GM12878 (cell line): ENCODE results near the gene MEAK7.

Source experiments
- BCL3 ChIP-seq: IDR thresholded peaks from 2 replicates; pipeline ENCODE4 v1.6.1; 2011; ENCODE audit warnings: borderline replicate concordance, low read depth, mild to moderate bottlenecking, moderate library complexity, low read length; ENCODE audit not compliant: insufficient read depth, poor library complexity, severe bottlenecking
- CEBPB ChIP-seq, 2 experiments: fragments of 150-350 bp in 1 of 2; IDR thresholded peaks; 2 replicates each; pipeline ENCODE4 v1.6.1; 2012 to 2014; ENCODE audit warnings: low read depth in 2 of 2, low read length in 2 of 2, borderline replicate concordance in 1 of 2, inconsistent platforms in 1 of 2
- CEBPZ ChIP-seq: fragments of 150-350 bp; IDR thresholded peaks from 2 replicates; pipeline ENCODE4 v1.6.1; 2016; ENCODE audit warnings: low read depth, low read length
- ELK1 ChIP-seq: IDR thresholded peaks from 2 replicates; pipeline ENCODE4 v1.6.1; 2012; ENCODE audit warnings: low read depth, low read length, improper control_type of control experiment
- EZH2 ChIP-seq: IDR thresholded peaks from 2 replicates; pipeline ENCODE4 v1.6.1; 2012; ENCODE audit warnings: low read depth, mild to moderate bottlenecking, control low read depth, inconsistent platforms, low read length, borderline replicate concordance; ENCODE audit not compliant: control insufficient read depth
- HDAC6 ChIP-seq: fragments of 200-600 bp; sonication (generic); IDR thresholded peaks from one replicate; pipeline ENCODE4 v1.8.0; 2017; ENCODE audit warnings: antibody characterized with exemption; ENCODE audit not compliant: unreplicated experiment
- NFYB ChIP-seq: IDR thresholded peaks from 2 replicates; pipeline ENCODE4 v1.6.1; 2011; ENCODE audit warnings: low read depth, mild to moderate bottlenecking, low read length, improper control_type of control experiment, moderate library complexity; ENCODE audit not compliant: insufficient read depth
- PAX5 ChIP-seq: IDR thresholded peaks from 2 replicates; pipeline ENCODE4 v1.6.1; 2011; ENCODE audit warnings: low read depth, low read length, borderline replicate concordance
- POLR2A ChIP-seq: IDR thresholded peaks from 2 replicates; pipeline ENCODE4 v1.6.1; 2011; ENCODE audit warnings: low read depth, mild to moderate bottlenecking, low read length
- SIN3A ChIP-seq: IDR thresholded peaks from 2 replicates; pipeline ENCODE4 v1.6.1; 2012; ENCODE audit warnings: low read depth, low read length, improper control_type of control experiment
- SP1 ChIP-seq: IDR thresholded peaks from one replicate; pipeline ENCODE4 v1.6.1; 2011; ENCODE audit warnings: low read depth, low read length
- TF ChIP-seq, protein P1 (sequence below): fragments of 450-650 bp; IDR thresholded peaks from 2 replicates; pipeline ENCODE4 v1.6.1; 2017; ENCODE audit warnings: mild to moderate bottlenecking

DNA sequence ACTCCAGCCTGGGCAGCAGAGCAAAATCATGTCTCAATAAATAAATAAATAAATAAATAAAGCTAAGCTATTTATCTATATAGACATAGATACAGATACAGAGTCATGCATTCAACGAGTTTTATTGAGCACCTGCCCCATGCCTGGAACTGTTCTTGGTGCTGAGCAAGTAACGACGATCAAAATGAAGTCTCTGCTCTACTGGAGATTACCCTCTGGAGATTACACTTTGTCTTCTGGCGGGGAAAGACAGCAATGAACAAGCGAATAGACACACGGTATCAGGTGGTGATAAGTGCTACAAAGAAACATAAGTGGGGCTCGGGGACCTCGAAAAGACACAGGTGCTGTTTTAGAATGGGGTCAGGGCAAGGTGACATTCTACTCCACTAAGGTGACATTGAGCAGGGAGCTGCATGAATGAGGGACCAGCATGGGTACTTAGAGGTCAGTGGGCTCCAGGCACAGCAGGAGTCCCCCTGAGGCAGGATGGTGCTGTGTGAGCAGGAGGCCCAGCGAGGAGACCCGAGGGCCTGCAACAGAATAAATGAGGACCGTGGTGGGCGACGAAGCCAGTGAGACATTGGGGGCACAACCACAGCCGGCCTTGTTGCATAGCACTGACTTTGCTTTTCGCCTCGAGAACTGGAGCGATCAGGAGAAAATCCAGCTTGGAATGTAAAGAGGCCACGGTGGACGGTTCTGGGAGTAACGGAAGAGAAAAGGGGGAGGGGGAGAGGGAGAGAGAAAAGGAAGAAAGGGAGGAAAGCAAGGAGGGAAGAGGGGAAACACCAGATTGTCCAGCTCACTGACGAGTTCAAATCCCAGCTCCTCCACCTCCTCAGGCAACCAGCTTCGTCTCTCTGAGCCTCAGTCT, 42.4 kb upstream of the MEAK7 start:
- no peak for TF ChIP-seq POLR2A
- TF ChIP-seq ELK1, result no peak
- no peak for TF ChIP-seq SP1
- TF ChIP-seq EZH2, result no peak
- TF ChIP-seq, protein P1, sequence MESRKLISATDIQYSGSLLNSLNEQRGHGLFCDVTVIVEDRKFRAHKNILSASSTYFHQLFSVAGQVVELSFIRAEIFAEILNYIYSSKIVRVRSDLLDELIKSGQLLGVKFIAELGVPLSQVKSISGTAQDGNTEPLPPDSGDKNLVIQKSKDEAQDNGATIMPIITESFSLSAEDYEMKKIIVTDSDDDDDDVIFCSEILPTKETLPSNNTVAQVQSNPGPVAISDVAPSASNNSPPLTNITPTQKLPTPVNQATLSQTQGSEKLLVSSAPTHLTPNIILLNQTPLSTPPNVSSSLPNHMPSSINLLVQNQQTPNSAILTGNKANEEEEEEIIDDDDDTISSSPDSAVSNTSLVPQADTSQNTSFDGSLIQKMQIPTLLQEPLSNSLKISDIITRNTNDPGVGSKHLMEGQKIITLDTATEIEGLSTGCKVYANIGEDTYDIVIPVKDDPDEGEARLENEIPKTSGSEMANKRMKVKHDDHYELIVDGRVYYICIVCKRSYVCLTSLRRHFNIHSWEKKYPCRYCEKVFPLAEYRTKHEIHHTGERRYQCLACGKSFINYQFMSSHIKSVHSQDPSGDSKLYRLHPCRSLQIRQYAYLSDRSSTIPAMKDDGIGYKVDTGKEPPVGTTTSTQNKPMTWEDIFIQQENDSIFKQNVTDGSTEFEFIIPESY, result no peak
- TF ChIP-seq SIN3A, result no peak
- no peak for TF ChIP-seq BCL3
- no peak for TF ChIP-seq NFYB
- TF ChIP-seq PAX5, result no peak
- TF ChIP-seq CEBPZ, result no peak
- no peak for TF ChIP-seq HDAC6
- no peak for TF ChIP-seq CEBPB (IDR thresholded peaks at IDR 0.05; ENCODE audit: borderline replicate concordance in 1 of 2, low read depth in 2 of 2, low read length in 2 of 2)
